T-cell (primary cell): Measurements from ENCODE around the gene HDAC1. TPM values are rescaled to one million over a fixed set of nuclear protein-coding genes. Genes with fewer than 3 reads are reported as not detected.

Experiments used
- ATAC-seq, 4 experiments: fragments of 200-7000 bp in 3 of 4; fragments of 150-1000 bp in 1 of 4; cut with Tn5 transposase; replicated peaks in 1 of 4; 1 replicate in 3 of 4; 2 replicates in 1 of 4; pipeline ENCODE4 v1.10.0; 2021; ENCODE audit warnings: moderate library complexity in 3 of 4, mild to moderate bottlenecking in 2 of 4, moderate number of reproducible peaks in 1 of 4
- CTCF ChIA-PET, 2 donors: fragments of 300-600 bp; sonication (Branson Sonifier 250); formaldehyde crosslinking; loops; one replicate each; lab custom pipeline; 2022; ENCODE audit warnings: antibody characterized with exemption in 2 of 2; lab: Charles Lee
- POLR2A ChIA-PET, 2 donors: fragments of 300-600 bp; sonication (Branson Sonifier 250); formaldehyde crosslinking; loops; one replicate each; lab custom pipeline; 2022; ENCODE audit warnings: antibody characterized with exemption in 2 of 2; lab: Charles Lee
- DNase-seq, 35 experiments: peaks; one replicate each; pipeline versions ENCODE4 v3.0.0 to v3.0.0-alpha.2; 2013 to 2023
- H3K27ac ChIP-seq: one replicate; pipeline ENCODE4 v1.5.1; 2013; ENCODE audit warnings: low read length
- H3K27me3 ChIP-seq, 2 experiments: replicated peaks in 1 of 2; 1 replicate in 1 of 2; 2 replicates in 1 of 2; pipeline versions ENCODE4 v1.6.1 to v1.7.0; 2013; ENCODE audit warnings: low read length in 1 of 2, mixed read lengths in 1 of 2; ENCODE audit not compliant: control insufficient read depth in 2 of 2, insufficient read depth in 2 of 2; ENCODE audit errors: extremely low read depth in 1 of 2
- H3K36me3 ChIP-seq, 2 donors: 1 replicate in 1 of 2; 2 replicates in 1 of 2; pipeline versions ENCODE4 v1.6.1 to v1.7.0; 2013; ENCODE audit warnings: low read length in 1 of 2; ENCODE audit not compliant: control insufficient read depth in 2 of 2, insufficient read depth in 1 of 2; ENCODE audit errors: extremely low read depth in 1 of 2
- H3K4me1 ChIP-seq, 2 experiments: 1 replicate in 1 of 2; 2 replicates in 1 of 2; pipeline versions ENCODE4 v1.6.1 to v1.7.0; 2013; ENCODE audit warnings: low read length in 2 of 2, mixed read lengths in 1 of 2; ENCODE audit not compliant: insufficient read depth in 2 of 2, control insufficient read depth in 1 of 2; ENCODE audit errors: extremely low read depth in 1 of 2
- H3K4me3 ChIP-seq, 2 donors: 1 replicate in 1 of 2; 2 replicates in 1 of 2; pipeline versions ENCODE4 v1.5.1 to v1.7.0; 2013; ENCODE audit warnings: mild to moderate bottlenecking in 2 of 2, low read length in 1 of 2, moderate library complexity in 1 of 2; ENCODE audit not compliant: control insufficient read depth in 1 of 2; ENCODE audit errors: extremely low read depth in 1 of 2
- H3K9me3 ChIP-seq: 2 replicates; pipeline ENCODE4 v1.7.0; 2013
- H3K27ac Mint-ChIP-seq, 2 donors: one replicate each; pipeline ENCODE4 v1.8.0; 2020 to 2021; ENCODE audit warnings: mild to moderate bottlenecking in 2 of 2, mixed read lengths in 2 of 2
- H3K27me3 Mint-ChIP-seq, 2 donors: one replicate each; pipeline ENCODE4 v1.8.0; 2021 to 2022; ENCODE audit warnings: mixed read lengths in 2 of 2
- H3K36me3 Mint-ChIP-seq: one replicate; pipeline ENCODE4 v1.8.0; 2021; ENCODE audit warnings: mixed read lengths
- H3K4me1 Mint-ChIP-seq, 3 donors: one replicate each; pipeline ENCODE4 v1.8.0; 2020 to 2022; ENCODE audit warnings: mixed read lengths in 3 of 3, mild to moderate bottlenecking in 1 of 3
- H3K4me3 Mint-ChIP-seq, 3 donors: one replicate each; pipeline ENCODE4 v1.8.0; 2020 to 2022; ENCODE audit warnings: mild to moderate bottlenecking in 3 of 3, mixed read lengths in 3 of 3, moderate library complexity in 3 of 3
- H3K9me3 Mint-ChIP-seq, 3 donors: one replicate each; pipeline ENCODE4 v1.8.0; 2020 to 2022; ENCODE audit warnings: mixed read lengths in 3 of 3
- WGBS: methylation state at CpG from one replicate; pipeline ENCODE4 v1.1.5; 2013; ENCODE audit warnings: missing lambda C conversion rate; ENCODE audit not compliant: insufficient coverage; 5-methylcytosine and 5-hydroxymethylcytosine counted together
- total RNA-seq, 35 experiments: library from RNA in 6 of 35; stranded (reverse) in 6 of 35; fragments of 120-200 nt in 1 of 35; gene quantifications; one replicate each; pipeline versions ENCODE4 v1.2.1 to v1.2.4 and lab custom pipeline; 2013 to 2026

HDAC1 gene
- total RNA-seq, 5 donors from 2014 or later (not counting 1 experiment from before 2014, with no cell fraction given) = 117 to 153 (median 142) TPM

GRCh38 chr1:32361674-32362473 lies 70.0 kb downstream of the HDAC1 start:
- Mint-ChIP-seq H3K4me3 (peak overlapping the region in 2 of 3 donors; percentile 51 to 58), H3K9me3 (no peaks in the 10 kb centered on the region), H3K27me3 (peaks cover 0 to 6% of the 10 kb centered on the region in 2 donors), H3K4me1 (peaks cover 19 to 30% (median 26%) of the 10 kb centered on the region in 3 donors), H3K36me3 (peaks cover 19% of the 10 kb centered on the region), H3K27ac (no peak overlapping the region)
- Histone ChIP-seq H3K4me1 (peaks cover 8 to 29% of the 10 kb centered on the region in 2 experiments), H3K27me3 (peaks cover 0 to 8% of the 10 kb centered on the region in 2 experiments), H3K36me3 (peaks cover 8 to 28% of the 10 kb centered on the region in 2 donors), H3K27ac (no peak overlapping the region), H3K4me3 (peak overlapping the region; percentile 17 to 54), H3K9me3 (no peaks in the 10 kb centered on the region)
- ChIA-PET POLR2A (no interaction called here), CTCF (no interaction called here)
- ATAC-seq (peak; percentile 49 to 62 (median 54)), DNase-seq (peak in 15 of 35 experiments; percentile 8 to 47 (median 25))
- WGBS = 4% methylated on average over 78 of the region's 91 CpGs

GRCh38 chr1:32362474-32363313 lies 70.8 kb downstream of the HDAC1 start, which contains the start of the genes FAM229A and TSSK3:
FAM229A (minus strand) TSS chr1:32362485; CDS start chr1:32362091, 394 bp downstream.
TSSK3 (plus strand) TSS chr1:32362539; CDS start chr1:32362702, 163 bp downstream.
- Mint-ChIP-seq H3K27me3 (peaks cover 0 to 6% of the 10 kb centered on the region in 2 donors), H3K4me1 (peaks cover 19 to 30% (median 26%) of the 10 kb centered on the region in 3 donors), H3K4me3 (peak within 1 kb of the TSS; percentile 49 to 80 (median 51)), H3K27ac (peak within 1 kb of the TSS in 1 of 2 donors; percentile 34), H3K9me3 (no peaks in the 10 kb centered on the region), H3K36me3 (peaks cover 23% of the 10 kb centered on the region)
- Histone ChIP-seq H3K27ac (no peak within 1 kb of the TSS), H3K9me3 (no peaks in the 10 kb centered on the region), H3K36me3 (peaks cover 8 to 37% of the 10 kb centered on the region in 2 donors), H3K4me3 (peak within 1 kb of the TSS; percentile 17 to 54), H3K27me3 (peaks cover 0 to 8% of the 10 kb centered on the region in 2 experiments), H3K4me1 (peaks cover 8 to 29% of the 10 kb centered on the region in 2 experiments)
- ChIA-PET CTCF (no interaction called here), POLR2A (interaction anchor here in 1 of 2 donors (0.9 kb wide), 1 partner anchor 27 kb away, joined by 3 read pairs; no protein-coding TSS in a partner anchor)
- ATAC-seq (peak in 1 of 4 experiments; percentile 4), DNase-seq (no peak)
- WGBS = 82% methylated on average over 6 of the region's 17 CpGs

GRCh38 chr1:32363713-32364112 lies 71.8 kb downstream of the HDAC1 start:
- Histone ChIP-seq H3K9me3 (no peaks in the 10 kb centered on the region), H3K27ac (no peak overlapping the region), H3K4me3 (no peak overlapping the region), H3K36me3 (peaks cover 8 to 45% of the 10 kb centered on the region in 2 donors), H3K4me1 (peaks cover 8 to 29% of the 10 kb centered on the region in 2 experiments), H3K27me3 (peaks cover 0 to 8% of the 10 kb centered on the region in 2 experiments)
- Mint-ChIP-seq H3K36me3 (peaks cover 23% of the 10 kb centered on the region), H3K27me3 (peaks cover 0 to 6% of the 10 kb centered on the region in 2 donors), H3K4me1 (peaks cover 19 to 30% (median 24%) of the 10 kb centered on the region in 3 donors), H3K27ac (no peak overlapping the region), H3K4me3 (peak overlapping the region in 1 of 3 donors; percentile 42), H3K9me3 (no peaks in the 10 kb centered on the region)
- ChIA-PET CTCF (no interaction called here), POLR2A (no interaction called here)
- ATAC-seq (no peak), DNase-seq (no peak)
- WGBS = 93% methylated on average over 10 of the region's 12 CpGs

GRCh38 chr1:32364836-32365235 lies 73.0 kb downstream of the HDAC1 start:
- Mint-ChIP-seq H3K36me3 (peaks cover 28% of the 10 kb centered on the region), H3K27ac (no peak overlapping the region)
- WGBS = 96% methylated on average over 3 of the region's 5 CpGs

GRCh38 chr1:32365445-32365844 lies 73.6 kb downstream of the HDAC1 start:
- Histone ChIP-seq H3K4me1 (peaks cover 3 to 17% of the 10 kb centered on the region in 2 experiments), H3K36me3 (peaks cover 8 to 54% of the 10 kb centered on the region in 2 donors), H3K27me3 (peaks cover 0 to 7% of the 10 kb centered on the region in 2 experiments), H3K9me3 (no peaks in the 10 kb centered on the region), H3K4me3 (no peak overlapping the region), H3K27ac (no peak overlapping the region)
- H3K9me3 Mint-ChIP-seq = no peaks in the 10 kb centered on the region
- peaks cover 28% of the 10 kb centered on the region for H3K36me3 Mint-ChIP-seq
- no peak overlapping the region for H3K4me3 Mint-ChIP-seq
- CTCF ChIA-PET = interaction anchor here in 1 of 2 donors (0.6 to 0.8 kb wide), 2 partner anchors 126 to 193 kb away, joined by 3 to 4 read pairs; no protein-coding TSS in a partner anchor
- 83% methylated on average over 5 of the region's 6 CpGs for WGBS
- peak overlapping the region in 1 of 2 donors; percentile 43 for H3K27ac Mint-ChIP-seq
- no peak for DNase-seq
- ATAC-seq = no peak
- peaks cover 11 to 14% (median 13%) of the 10 kb centered on the region in 3 donors for H3K4me1 Mint-ChIP-seq
- peaks cover 0 to 6% of the 10 kb centered on the region in 2 donors for H3K27me3 Mint-ChIP-seq
- POLR2A ChIA-PET = interaction anchor here in 1 of 2 donors (1.1 kb wide), 1 partner anchor 29 kb away, joined by 5 read pairs; the partner anchor contains the start of gene MARCKSL1

More at GRCh38 chr1:32364836-32365235, 73.0 kb downstream of the HDAC1 start:
- Mint-ChIP-seq H3K27me3 (peaks cover 0 to 6% of the 10 kb centered on the region in 2 donors), H3K4me1 (peaks cover 13 to 20% (median 17%) of the 10 kb centered on the region in 3 donors), H3K9me3 (no peaks in the 10 kb centered on the region), H3K4me3 (no peak overlapping the region)
- ATAC-seq = no peak
- H3K4me3 ChIP-seq = no peak overlapping the region
- no peak for DNase-seq
- H3K36me3 ChIP-seq = peaks cover 8 to 54% of the 10 kb centered on the region in 2 donors
- H3K9me3 ChIP-seq = no peaks in the 10 kb centered on the region
- H3K27me3 ChIP-seq = peaks cover 0 to 8% of the 10 kb centered on the region in 2 experiments
- ChIA-PET CTCF (no interaction called here), POLR2A (interaction anchor here in 1 of 2 donors (0.6 kb wide), 1 partner anchor 64 kb away, joined by 3 read pairs; no protein-coding TSS in a partner anchor)
- H3K27ac ChIP-seq = no peak overlapping the region
- H3K4me1 ChIP-seq = peaks cover 4 to 22% of the 10 kb centered on the region in 2 experiments
